Measurements from ENCODE around the gene FNIP2.
"Not testable (repeated sequence)": the region's sequence is repeated elsewhere in the genome, so short reads cannot be mapped to it uniquely, and the experiment has no call there.

Gene FNIP2

DNA sequence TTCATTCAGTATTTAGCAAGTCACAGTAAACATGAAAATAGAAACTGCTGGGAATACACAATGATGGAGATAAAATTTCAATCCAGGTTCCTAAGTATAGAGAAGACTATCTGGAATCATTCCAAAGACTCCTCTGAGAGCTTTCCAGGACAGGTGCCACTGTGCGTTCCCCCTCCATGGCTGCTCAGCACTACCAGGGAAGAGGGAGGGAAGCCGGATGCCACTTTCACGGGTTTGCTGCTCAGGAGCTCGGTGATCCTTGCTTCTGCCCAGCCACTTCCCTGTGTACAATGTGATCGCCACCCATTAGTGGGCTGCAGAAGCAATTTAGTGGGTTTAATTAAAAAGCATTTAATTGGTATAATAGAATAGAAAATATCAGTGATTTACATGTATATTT is 94.5 kb downstream of the FNIP2 start:
- in situ Hi-C loops (cut with HindIII; ENCODE audit: low sequenced_read_pairs) = loop anchor here (25.0 kb wide), 2 partner anchors 324 to 574 kb away; no protein-coding TSS in a partner anchor

GRCh38 chr4:158865520-158866177 is 96.8 kb downstream of the FNIP2 start:
- in situ Hi-C loops (cut with HindIII; ENCODE audit: low sequenced_read_pairs) = loop anchor here (25.0 kb wide), 2 partner anchors 322 to 572 kb away; no protein-coding TSS in a partner anchor

DNA sequence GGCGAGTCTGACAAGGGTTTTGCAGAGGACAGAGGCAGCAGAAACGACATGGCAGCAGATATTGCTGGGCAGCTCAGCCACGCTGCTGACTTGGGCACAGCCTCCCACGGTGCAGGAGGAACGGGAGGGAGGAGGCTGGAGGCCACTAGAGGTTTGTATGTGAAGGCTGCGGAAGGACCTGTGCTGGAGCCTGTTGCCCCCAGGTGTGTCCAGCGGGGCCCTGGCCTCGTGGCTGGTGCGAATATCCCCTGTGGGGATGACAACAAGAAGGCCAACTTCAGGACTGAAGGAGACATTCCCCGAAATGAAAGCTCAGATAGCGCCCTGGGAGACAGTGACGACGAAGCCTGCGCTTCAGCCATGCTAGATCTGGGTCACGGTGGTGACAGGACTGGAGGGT is 100.2 kb downstream of the FNIP2 start:
- in situ Hi-C loops (cut with HindIII; ENCODE audit: low sequenced_read_pairs) = loop anchor here (25.0 kb wide), 2 partner anchors 318 to 568 kb away; no protein-coding TSS in a partner anchor

DNA sequence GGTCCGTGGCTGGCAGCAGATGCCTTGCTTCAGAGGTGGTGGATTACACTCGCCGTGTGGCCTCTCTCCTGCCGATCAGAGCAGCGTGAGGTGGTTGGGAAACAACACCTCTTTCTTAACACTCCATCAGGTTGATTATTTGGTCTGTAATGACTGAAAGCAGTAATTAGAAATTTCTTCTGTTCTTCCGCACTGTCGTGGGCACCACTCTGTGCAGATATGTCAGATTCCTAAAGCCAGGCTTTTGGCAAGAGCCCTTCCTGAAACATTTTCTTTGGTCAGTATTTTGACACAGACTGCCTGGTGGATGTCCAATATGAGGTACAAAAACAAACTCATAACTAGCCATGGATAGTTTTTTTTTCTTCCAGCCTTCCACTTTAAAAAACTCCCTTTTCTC is 100.9 kb downstream of the FNIP2 start:
- in situ Hi-C loops (cut with HindIII; ENCODE audit: low sequenced_read_pairs) = loop anchor here (25.0 kb wide), 2 partner anchors 318 to 568 kb away; no protein-coding TSS in a partner anchor

GRCh38 chr4:158870282-158870625 is 101.4 kb downstream of the FNIP2 start:
- in situ Hi-C loops (cut with HindIII; ENCODE audit: low sequenced_read_pairs) = loop anchor here (25.0 kb wide), 2 partner anchors 317 to 567 kb away; no protein-coding TSS in a partner anchor

DNA sequence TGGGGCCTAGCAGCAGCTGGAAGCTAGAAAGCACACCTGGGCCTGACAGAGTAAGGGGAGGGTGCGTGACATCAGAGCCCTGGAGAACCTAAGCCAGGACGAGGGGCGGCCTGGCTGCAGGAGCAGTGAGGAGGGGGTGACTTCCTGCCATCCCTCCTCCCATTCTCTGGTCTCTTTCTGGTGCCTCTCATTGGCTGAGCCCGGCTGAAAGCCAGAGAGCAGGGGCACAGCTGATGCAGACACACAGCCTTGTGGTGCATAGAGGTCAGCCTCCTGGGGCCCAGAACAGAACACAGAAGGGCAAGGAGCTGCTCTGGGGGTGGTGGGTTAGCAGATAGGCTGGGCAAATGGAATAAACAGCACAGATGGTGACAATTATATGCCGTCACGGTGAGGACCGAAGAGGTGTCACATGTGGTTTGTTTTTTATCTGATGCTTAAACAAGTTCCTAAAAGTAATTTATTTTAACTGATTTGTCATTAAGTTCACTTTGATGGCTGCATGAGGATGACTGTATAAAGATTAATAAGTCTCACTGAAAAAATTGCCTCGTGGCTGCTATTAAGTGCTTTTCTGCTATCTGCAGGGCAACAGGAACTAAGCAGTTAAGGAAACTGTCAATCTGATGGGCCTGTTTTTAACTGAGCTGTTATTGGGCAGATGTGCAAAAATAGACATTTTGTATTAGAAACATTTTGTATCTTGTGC is 102.0 kb downstream of the FNIP2 start:
- in situ Hi-C loops (cut with HindIII; ENCODE audit: low sequenced_read_pairs) = loop anchor here (25.0 kb wide), 2 partner anchors 317 to 567 kb away; no protein-coding TSS in a partner anchor

GRCh38 chr4:158871335-158871724 is 102.5 kb downstream of the FNIP2 start:
- in situ Hi-C loops (cut with HindIII; ENCODE audit: low sequenced_read_pairs) = loop anchor here (25.0 kb wide), 2 partner anchors 316 to 566 kb away; no protein-coding TSS in a partner anchor

- in situ Hi-C loops (cut with HindIII; ENCODE audit: low sequenced_read_pairs) = loop anchor here (25.0 kb wide), 2 partner anchors 313 to 563 kb away; no protein-coding TSS in a partner anchor
Observed at GRCh38 chr4:158873795-158874401, 105.1 kb downstream of the FNIP2 start.

GRCh38 chr4:158875026-158875425 is 106.2 kb downstream of the FNIP2 start:
- in situ Hi-C loops (cut with HindIII; ENCODE audit: low sequenced_read_pairs) = no loop called here

- in situ Hi-C loops (cut with HindIII; ENCODE audit: low sequenced_read_pairs) = no loop called here
Observed at GRCh38 chr4:158875455-158875854, 106.6 kb downstream of the FNIP2 start.

- in situ Hi-C loops (cut with HindIII; ENCODE audit: low sequenced_read_pairs) = no loop called here
Observed at GRCh38 chr4:158877069-158877468, 108.2 kb downstream of the FNIP2 start.

DNA sequence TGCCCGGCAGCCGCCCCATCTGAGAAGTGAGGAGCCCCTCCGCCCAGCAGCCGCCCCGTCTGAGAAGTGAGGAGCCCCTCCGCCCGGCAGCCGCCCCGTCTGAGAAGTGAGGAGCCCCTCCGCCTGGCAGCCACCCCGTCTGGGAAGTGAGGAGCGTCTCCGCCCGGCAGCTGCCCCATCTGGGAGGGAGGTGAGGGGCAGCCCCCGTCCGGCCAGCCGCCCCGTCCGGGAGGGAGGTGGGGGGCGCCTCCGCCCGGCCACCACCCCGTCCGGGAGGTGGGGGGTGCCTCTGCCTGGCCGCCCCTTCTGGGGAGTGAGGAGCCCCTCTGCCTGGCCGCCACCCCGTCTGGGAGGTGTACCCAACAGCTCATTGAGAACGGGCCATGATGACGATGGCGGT is 113.3 kb downstream of the FNIP2 start:
- in situ Hi-C loops (cut with HindIII; ENCODE audit: low sequenced_read_pairs) = not testable (repeated sequence)

DNA sequence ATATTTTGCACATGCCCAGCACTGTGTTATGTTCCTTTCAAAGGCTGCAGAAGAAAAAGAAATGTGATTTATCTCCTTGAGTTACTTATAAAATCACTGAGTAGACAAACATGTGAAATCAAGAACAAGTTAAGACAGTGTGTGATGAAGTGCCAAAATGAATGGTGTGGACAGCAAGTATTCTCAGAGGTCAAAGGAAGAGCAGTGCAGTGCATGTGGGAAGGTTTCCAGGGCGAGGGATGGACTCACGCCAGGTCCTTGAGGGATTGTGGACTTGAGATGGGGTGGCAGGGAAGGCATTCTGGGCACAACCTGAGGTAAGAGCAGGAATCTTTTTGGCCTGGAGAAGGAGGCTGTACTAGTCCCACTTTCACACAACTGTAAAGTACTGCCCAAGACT is 115.5 kb downstream of the FNIP2 start:
- in situ Hi-C loops (cut with HindIII; ENCODE audit: low sequenced_read_pairs) = no loop called here

- in situ Hi-C loops (cut with HindIII; ENCODE audit: low sequenced_read_pairs) = no loop called here
Observed at GRCh38 chr4:158885564-158885963, 116.7 kb downstream of the FNIP2 start.

- in situ Hi-C loops (cut with HindIII; ENCODE audit: low sequenced_read_pairs) = no loop called here
Observed at GRCh38 chr4:158890294-158890693, 121.5 kb downstream of the FNIP2 start.

- in situ Hi-C loops (cut with HindIII; ENCODE audit: low sequenced_read_pairs) = no loop called here
Observed at GRCh38 chr4:158891256-158891655, 122.4 kb downstream of the FNIP2 start.

DNA sequence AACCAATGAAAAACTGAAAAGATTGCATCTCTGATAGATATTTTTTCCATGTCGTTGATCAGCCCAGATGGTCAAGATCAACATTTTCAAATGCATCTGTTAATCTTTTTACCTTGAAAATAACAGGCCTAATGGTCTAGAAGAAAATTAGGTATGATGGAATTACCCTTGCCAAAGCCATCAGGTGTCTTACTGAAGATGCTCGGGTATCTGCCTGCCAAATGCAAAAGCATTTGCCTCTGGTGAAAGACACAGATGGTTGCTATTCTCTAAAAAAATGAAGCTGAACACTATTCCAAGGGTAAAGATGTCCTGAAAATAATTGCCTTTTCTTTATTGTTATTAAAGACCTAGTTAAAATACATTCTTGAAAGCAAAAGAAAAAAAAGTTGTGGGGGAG is 126.0 kb downstream of the FNIP2 start:
- in situ Hi-C loops (cut with HindIII; ENCODE audit: low sequenced_read_pairs) = no loop called here

DNA sequence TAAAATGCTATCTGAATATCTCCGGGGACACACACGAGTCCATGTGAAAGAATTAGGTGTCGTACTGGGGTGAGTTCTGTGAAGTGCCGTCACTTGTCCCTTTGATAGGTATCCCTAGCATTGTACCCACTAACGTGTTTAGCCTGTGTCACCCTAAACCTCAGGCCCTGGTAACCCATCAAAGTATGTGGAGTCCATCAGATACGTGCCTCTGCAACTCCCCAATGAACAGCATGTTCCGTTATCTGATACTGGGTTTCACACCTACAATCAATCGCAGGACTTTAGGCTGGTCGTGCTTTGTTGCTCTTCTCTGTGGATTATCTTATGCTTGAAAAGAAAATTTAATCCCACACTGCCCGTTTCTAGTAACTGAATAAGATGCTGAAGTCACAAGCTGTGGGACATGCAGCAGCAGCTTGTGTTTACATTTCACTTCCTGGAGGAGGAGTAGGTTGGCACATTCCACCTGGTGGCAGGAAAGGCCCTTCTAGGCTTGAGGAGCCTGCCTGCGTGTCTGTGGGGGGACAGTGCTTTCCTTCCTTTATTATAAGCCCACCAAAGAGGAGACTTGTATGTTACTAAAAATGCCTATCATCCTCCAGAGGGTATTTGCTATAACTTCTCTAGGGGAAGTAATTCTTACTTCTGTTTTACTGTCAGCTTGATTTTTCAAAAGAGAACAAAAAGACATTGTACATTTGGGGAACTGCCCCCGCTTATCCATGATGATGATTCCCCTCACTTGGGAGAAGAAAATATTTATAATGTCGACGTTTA is 127.2 kb downstream of the FNIP2 start:
- in situ Hi-C loops (cut with HindIII; ENCODE audit: low sequenced_read_pairs) = no loop called here

DNA sequence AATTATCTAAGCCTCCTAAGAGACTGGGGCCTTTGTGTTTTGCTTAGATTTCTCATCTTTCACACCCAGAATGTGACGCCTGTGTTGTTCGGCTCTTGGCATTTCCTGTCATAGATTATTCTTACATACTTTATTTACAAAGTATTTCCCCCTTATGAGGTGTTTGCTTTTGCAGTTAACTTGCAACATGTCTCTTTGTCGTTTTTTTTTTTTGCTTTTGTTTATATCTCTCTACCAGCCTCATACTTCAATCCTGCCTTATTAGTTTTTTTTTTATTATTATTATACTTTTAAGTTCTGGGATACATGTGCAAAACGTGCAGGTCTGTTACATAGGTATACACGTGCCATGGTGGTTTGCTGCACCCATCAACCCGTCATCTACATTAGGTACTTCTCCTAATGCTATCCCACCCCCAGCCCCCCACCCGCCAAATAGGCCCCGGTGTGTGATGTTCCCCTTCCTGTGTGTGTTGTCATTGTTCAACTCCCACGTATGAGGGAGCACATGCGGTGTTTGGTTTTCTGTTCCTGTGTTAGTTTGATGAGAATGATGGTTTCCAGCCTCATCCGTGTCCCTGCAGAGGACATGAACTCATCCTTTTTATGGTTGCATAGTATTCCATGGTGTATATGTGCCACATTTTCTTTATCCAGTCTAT is 127.9 kb downstream of the FNIP2 start:
- in situ Hi-C loops (cut with HindIII; ENCODE audit: low sequenced_read_pairs) = not testable (repeated sequence)

DNA sequence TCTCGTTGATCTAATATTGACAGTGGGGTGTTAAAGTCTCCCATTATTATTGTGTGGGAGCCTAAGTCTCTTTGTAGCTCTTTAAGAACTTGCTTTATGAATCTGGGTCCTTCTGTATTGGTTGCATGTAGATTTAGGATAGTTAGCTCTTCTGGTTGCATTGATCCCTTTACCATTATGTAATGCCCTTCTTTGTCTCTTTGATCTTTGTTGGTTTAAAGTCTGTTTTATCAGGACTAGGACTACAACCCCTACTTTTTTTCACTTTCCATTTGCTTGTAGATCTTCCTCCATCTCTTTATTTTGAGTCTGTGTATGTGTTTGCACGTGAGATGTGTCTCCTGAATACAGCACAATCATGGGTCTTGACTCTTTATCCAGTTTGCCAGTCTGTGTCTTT is 131.6 kb downstream of the FNIP2 start:
- in situ Hi-C loops (cut with HindIII; ENCODE audit: low sequenced_read_pairs) = not testable (repeated sequence)
